ENCODE data around the gene PCBP3.

The PCBP3 gene

DNA sequence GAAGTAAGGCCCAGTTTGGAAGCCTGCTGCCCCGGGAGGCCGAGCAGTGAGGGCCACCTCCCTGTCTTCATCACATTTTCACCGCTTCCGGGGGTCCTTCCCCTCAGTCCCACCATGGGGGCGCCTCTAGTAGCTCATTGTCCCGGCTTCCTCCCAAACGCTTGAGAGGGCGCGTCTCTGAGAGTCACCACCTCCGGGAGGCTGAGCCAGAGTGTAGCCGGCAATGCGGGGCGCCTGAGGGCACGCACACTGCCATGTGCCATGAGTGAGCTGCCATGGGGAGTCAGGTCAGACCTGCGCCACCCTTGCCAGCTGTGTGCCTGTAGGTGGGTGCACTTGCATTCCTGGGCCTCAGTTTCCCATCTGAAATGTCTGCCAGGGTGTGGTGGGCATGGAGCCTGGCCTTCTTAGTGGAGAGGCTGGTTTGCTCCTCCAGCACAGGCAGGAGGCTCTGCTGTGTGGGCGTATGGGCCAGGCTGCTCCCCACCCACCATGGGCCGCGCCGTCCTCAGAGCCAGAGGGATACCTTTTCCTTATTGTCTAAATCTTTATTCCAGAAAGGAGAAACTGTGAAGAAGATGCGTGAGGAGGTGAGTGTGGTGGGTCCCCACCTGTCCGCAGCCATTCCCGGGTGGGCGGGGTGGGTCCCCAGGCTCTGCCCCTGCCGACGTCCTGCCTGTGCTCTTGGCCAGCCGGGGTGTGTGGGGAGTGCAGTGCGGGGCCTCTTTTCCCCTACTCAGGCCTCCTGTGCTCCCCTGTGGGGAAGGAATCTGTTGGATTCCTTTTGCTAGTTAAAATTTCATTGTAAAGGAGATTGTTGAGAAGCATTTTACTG, 256.7 kb downstream of the PCBP3 start:
- no peak for DNase-seq

DNA sequence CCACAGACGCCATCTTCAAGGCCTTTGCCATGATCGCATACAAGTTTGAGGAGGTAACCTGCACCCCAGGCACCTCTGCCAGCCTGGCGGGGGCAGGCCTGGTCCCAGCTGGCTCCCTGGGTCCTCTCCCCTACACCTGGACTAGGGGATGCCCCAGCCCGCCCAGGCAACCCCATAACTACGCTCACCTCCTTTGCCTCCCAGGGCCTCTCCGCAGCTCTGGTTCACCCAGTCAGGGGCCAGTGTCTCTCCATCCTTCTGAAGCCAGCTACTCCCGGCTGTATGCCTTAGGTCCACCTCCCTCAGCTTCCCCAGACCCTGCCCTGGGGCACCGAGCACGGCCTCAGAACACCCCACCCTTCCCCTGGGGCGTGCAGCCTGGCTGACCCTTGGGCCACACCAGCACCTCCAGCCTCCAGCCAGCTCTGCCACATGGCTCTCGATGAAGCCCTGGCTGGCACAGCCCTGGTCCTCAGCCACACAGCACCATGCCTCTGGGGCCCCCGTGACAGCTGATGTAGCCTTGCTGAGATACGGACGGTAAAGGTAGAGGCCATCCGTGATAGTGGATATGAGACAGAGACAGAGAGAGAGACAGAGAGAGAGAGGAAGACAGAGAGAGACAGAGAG, 257.7 kb downstream of the PCBP3 start:
- DNase-seq: no peak

DNA sequence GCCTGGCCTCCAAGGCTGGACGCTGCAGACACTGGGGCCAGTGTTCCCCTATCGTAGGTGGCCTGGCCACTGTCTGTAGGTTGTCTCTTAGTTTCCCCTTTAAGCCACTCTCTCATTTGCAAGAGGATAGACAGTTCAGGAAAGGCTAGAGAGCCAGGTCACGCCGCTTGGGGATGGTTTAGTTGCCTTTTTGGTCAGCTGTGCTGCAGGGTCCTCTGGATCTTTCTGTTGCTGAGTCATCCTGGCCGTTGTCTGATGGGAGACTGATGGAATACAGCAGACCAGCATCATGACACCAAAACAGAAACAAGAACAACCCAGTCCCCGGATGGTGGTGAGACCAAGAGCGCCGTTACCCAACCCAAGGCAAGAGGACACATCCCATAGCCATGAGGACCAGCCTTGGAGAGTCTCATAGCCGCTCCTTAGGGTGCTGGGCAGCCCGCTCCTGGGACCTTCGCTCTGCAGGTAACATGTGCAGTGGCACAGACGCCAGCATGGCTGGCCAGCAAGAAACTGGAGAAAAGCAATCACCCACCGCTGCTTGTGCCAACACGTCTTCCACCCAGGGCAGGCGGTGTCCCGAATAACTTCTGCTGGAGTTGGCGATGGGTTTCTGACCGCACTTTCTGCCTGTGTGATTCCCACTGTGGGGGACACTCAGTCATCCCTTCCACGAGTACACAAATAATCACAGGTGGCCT, 258.9 kb downstream of the PCBP3 start:
- DNase-seq: no peak

DNA sequence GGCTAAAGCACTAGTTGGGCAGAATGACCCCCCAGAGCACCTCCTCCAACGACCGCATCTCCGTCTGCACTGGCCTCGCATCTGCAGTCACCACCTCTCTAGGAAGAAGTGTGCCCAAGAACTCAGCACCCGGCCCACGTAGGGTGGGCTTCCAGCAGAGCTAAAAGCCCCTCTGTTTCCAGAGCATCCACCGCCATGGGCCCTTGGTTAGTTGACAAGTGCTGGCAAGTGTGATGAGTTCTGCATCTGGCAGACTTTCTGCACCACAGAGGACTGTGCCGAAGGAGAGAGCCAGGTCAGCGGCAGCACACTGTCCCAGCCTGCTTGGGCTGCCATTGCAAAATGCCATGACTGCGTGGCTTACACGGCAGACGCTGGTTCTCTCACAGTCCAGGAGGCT, 261.7 kb downstream of the PCBP3 start:
- no peak for DNase-seq

DNA sequence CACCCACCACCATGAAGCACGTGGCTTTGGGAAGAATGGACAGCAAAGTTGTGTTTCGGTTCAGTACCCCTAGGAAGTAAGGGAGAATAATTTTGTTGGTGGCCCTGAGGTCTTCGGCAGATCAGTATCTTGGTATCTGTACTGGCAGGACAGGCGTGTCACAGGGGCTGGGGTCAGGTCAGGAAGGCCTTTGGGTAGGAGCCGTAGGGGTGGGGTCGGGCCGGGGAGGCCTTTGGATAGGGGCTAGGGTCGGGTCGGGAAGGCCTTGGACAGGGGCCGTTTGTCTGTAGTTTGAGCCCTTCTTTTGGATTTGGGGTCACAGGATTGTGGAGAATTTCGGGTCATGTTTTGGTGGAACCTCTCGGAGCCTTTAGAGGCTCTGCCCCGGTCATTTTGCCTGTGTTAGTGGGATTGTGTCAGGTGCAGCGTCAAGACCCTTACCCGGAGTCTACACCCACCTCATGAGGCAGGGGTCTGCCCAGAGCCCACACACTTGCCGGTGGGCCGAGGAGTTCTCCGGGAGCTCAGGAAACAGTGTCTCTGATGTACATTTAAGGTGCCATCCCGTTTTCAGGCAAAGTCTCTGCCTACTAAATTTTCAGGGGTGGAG, 262.8 kb downstream of the PCBP3 start:
- no peak for DNase-seq

DNA sequence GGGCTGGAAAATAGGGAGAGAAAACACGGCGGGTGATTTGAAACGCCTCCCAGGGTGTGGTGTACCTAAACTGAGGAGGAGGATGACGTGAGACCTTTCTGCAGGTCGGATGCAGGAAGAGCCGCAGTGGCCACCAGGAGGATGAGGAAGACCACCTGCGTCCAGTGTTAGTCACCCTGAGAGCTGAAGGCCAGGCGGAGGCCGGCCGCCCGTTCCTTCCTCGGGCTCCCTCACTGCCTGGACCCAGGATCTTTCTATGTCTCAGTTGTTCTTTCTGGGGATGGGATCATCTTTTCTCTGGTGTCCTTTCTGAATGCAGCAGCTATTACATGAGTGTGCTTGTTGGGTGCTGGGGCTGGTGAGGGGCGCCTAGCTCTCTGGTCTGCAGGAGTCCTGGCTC, 263.3 kb downstream of the PCBP3 start:
- no peak for DNase-seq

DNA sequence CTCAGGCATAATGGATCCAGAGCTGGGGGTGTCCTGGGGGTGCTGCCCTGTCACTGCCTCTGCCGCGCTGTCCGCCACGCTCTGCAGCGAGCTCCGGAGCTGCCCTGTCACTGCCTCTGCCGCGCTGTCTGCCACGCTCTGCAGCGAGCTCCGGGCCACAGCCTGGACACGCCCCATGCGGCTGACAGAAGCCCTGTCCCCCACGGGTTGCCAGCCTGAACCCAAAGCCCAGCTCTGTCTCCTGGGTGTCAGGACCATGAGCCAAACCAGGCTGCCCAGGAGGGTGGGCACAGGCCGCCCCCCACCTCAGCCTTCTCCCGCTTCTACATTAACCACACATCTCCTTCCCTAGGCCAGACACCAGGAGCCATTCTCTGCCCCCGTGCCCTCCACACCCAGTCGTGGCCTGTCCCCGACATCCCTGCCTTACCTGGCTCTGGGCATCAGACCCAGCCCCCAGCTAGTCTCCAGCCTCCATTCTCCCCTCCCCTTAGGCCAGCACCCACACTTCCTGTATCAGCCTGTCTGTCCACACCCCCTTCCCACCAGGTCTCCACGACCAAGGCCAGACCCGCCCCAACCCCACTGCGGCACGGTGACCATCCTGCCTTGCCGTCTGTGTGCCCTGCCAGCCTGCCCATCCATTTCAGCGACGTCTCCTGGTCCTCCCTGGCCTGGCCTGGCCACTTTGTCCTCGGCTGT, 265.2 kb downstream of the PCBP3 start:
- no peak for DNase-seq

DNA sequence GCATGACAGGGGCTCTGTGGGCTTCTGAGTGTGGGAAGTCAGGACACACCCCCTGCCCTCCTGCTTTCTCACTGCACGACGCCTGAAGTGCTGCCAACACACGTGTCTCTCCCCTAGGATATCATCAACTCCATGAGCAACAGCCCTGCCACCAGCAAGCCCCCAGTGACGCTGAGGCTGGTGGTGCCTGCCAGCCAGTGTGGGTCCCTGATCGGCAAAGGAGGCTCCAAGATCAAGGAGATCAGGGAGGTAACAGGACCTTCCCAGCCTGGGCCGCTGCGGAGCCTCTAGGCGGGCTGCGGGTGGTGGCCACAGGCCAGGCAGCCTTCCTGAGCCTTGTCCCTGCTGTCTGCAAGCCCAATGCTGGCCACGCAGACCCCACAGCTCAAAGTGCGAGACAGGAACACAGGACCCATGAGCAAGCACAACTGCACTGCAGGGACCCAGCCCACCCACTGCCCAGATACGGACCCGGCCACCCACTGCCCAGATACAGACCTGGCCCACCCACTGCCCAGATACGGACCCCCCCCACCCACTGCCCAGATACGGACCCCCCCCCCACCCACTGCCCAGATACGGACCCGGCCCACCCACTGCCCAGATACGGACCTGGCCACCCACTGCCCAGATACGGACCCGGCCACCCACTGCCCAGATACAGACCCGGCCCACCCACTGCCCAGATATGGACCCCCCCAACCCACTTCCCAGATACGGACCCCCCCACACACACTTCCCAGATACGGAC, 265.9 kb downstream of the PCBP3 start:
- DNase-seq: no peak

DNA sequence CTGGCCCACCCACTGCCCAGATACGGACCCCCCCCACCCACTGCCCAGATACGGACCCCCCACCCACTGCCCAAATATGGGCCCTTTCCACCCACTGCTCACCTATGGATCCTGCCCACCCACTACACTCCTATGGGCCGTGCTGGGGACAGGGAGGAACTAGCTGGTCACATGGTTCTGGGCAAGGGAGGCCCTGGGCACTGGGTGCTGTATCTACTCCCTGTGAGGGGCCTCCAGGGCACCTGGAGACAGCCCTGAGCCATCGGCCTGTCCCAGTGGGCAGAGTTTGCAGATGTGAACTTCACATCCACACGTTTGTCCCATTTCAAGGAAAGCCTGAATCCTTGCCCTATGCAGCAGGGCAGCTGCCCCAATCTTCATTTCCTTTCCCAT, 266.6 kb downstream of the PCBP3 start:
- DNase-seq: no peak

DNA sequence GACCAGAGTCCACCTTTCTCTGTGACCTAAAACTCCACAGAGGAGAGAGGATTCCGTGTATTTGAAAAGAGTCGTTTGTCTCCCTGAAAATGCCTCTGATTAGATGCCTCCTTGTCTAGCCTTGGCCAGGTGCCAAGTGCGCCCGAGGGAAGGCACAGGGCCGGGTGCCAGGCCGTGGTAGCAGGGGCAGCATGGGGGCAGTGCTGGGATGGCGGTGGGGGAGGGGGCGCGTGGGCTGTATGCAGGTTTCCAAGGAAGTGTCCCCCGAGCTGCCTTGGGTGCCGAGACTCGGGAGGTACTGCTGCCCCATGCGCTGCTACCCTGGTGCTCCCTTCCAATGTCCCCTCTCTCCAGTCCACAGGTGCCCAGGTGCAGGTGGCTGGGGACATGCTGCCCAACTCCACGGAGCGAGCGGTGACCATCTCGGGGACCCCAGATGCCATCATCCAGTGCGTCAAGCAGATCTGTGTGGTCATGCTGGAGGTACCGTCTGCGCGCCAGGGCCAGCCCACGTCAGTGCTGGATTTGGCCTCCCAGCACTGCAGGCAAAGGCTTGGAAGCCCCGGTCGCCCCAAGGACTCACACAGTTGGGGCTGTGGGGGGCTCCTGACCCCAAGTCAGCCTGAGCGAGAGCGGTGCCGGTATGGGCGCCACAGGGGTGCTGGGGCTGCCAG, 267.2 kb downstream of the PCBP3 start:
- no peak for DNase-seq

DNA sequence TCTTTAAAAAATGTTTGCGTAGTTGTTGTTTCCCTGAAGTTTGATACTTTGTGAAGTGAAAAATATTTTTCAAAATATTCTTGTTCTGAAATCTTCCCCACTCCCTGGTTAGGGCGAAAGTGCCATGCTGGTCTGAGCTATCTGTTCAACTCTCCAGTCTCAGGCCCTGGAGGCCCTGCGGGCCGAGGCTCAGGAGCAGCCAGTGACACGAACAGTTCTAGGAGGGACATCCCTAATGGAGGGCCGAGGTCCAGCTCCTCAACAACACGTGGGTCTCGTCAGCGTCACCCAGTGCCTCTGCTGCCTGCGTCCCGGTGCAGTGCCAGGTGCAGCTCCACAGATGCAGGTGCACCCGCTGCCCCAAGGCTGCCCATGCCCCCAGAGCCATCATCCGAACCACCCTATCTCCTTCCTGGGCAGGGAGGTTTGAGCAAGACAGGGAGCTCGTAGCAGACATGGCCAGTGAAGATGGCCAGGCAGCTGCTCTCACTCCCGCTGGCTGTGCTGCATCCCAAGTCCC, 268.3 kb downstream of the PCBP3 start:
- no peak for DNase-seq

DNA sequence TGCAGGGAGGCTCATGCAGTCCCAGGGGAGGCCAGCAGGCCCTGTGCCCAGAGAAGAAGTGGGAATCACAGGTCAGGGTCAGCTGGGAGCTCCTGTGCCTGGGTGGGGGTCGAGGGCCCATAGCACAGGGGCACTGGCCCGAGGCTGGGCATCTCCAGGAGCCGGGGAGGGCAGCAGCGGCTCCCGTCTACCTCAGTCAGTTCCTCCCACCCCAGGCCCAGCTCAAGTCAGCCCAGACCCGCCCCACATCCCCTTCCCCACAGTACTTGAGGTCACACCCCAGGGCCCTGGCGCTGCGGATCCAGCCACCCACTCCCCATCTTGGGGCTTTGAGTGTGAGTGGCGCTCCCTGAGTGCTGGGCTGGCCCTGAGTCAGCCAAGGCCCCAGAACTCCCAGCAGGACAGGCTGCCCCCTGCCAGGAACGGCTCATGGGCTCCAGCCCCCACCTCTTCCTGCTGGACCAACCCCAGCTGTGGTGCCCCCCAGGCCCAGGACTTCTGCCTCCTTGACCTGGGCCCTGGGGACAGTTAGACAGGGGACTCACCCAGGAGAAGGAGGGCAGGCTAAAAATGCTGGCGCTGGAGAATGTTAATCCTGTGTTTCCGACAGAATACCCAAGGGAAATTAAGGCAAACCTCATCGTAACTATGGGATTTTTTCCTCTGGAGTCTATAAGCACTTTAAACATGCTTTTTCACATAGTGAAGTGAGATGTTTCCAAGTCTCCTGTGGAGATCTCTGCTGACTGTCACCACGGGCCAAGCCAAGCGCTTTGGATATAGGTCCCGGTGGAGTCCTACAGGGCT, 269.3 kb downstream of the PCBP3 start:
- no peak for DNase-seq

DNA sequence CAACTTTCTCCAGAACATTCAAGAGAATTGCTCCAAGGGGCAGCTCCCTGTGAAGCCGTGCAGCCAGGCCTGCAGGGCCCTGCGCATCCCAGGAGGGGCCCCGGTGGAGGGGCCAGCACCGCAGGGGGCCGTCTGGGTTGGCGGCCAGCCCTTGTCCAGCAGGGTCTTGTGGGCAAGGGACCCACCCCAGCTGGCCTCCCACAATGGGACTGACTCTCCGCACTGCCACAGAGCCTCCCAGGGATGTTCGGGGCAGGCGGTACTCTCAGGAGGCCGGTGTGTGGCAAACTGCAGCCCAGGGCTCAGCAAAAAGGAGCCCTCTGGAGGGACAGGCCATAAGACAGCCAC, 269.9 kb downstream of the PCBP3 start:
- no peak for DNase-seq

DNA sequence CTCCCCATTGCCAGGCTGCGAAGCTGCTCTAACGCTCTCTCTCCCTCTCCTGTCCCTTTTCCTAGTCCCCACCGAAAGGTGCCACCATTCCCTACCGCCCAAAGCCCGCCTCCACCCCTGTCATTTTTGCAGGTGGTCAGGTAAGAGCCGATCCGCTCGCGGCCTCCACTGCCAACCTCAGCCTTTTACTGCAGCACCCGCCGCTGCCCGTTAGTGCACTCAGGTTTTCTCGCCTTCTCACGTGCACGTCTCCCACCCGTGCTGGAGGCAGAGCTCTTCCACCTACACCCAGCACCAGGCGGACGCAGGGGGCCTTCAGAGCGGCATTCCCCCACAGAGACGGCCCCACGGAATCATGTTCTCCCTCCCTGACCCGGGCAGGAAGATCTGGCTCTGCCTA, 270.4 kb downstream of the PCBP3 start:
- no peak for DNase-seq

DNA sequence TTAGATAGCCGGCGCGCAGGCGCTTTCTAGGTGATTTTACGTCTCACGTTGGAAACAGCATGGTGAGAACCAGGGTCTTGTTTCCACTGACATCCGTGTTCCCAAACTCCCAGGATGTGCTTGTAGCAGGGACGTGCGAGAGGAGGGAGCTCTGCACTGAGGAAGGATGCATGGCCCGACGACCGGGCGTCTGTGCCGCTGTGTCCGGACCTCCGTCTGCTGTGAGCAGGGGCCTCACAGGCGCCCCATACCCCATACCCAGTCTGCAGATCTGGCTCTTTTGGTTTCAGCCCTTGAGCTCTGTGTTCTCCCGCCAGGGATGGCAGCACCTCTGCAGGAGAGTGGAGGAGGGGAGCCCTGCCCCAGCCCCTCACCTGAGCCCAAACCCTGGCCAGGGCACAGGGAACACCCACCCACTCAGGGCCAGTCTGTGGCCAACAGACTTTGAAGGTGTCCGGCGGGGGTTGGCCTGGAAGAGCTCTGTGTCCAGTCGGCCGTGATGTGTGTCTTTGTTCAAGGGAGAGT, 270.9 kb downstream of the PCBP3 start:
- no peak for DNase-seq

DNA sequence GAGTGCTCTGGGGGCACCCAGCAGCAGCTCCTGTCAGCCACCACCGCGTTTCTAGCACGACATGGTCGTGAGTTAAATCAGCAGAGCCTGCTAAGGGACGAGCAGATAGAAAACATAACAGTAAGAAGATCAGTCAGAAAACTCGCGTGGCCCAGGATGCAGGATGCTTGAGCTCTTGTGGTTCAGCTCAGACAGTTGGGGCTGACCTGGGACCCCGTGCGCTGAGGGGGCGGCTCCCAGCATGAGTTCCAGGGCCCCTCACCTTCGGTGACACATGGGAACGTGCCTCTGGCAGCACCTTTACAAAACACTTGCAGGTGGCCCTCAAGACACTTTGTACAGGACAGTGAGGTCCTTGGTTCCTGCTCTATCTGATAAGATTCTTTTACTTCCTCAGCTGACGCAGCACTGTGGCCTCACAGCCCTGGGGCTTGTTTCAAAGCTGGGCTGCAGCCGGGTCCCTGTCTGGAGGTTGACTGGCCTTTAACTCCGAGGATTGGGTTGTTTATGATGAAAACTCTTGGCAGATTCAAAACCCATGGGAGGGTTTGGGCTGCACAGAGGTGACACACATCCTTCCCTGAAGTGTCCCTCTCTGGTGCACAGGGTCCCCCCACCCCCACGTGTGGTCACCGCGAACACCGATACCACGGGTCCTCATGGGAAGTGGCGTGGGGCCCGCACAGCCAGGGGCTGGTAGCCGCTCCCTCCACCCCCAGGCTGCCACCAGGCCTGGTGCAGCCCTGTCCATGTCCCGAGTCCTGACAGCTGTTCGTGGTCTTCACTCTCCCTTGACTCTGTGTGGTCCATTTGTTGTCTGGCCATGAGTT, 272.7 kb downstream of the PCBP3 start:
- no peak for DNase-seq

DNA sequence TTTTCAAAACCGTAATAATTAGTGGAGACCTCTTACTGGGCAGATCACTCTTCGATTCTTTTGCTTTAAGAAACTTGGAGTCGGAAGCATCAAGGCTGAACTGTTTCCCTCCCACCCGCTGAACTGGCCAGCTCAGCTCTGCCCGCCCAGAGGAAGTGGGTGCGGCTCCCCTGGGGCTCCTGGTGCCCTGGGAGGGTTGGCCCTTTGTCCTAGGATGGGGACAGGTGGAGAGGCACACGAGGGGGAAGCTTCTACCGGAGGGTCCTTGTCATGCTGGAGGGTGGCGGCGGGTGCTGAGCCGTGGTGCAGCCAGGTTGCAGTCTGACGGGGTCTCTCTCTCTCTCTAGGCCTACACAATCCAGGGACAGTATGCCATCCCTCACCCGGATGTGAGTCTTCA, 273.7 kb downstream of the PCBP3 start:
- no peak for DNase-seq

DNA sequence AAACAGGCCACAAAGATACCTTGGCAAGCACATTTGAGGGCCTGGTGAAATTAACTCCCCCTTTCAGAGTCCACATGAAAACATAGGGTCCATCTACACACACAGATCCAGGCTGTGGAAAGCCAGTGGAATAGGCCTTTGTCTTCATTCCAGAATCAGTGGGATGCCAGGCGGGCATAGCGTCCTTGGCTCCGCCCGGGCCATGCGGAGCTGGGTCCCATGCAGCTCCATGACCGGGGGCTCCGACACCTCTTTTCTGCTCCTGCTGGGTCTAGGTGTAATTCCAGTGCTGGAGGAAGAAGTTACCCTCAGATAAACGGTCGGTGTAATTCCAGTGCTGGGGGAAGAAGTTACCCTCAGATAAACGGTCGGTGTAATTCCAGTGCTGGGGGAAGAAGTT, 274.5 kb downstream of the PCBP3 start:
- no peak for DNase-seq

DNA sequence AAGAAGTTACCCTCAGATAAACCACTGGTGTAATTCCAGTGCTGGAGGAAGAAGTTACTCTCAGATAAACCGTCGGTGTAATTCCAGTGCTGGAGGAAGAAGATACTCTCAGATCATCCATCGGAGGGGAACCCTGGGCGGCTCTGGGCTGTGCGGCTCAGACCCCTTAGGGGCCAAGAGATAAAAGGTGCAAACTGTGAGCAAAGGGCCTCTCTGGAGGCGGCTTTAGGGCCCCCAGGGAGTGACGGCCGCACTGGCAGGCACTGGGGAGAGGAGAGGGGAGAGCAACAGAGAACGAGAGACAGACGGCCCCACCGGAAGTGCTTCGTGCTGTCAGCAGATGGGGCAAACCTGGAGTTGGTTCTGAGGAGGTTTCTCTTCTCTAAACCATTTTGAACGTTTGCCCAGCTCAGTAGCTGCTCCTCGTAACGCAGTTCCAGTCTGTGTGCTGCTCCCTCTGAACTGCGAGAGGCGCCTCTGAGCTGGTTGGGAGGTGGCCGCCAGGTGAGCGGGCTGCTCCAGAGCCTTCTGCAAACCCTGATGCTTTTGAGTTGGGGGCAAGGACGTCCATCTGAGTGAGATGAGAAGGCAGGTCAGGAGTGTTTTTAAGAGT, 275.4 kb downstream of the PCBP3 start:
- DNase-seq: no peak

All from right forelimb (tissue), 1 donor.